Uterus (tissue), 2 donors: ENCODE measurements around the gene EFHD1.

Source experiments
- CTCF ChIP-seq, 4 experiments: fragments of 200-600 bp in 2 of 4; fragments of 450-650 bp in 2 of 4; sonication (generic) in 2 of 4; IDR thresholded peaks; one replicate each; pipeline ENCODE4 v1.5.1; 2016 to 2019; ENCODE audit warnings: antibody characterized with exemption in 4 of 4, mild to moderate bottlenecking in 2 of 4, moderate library complexity in 1 of 4
- POLR2A ChIP-seq, 2 donors: fragments of 450-650 bp; IDR thresholded peaks; one replicate each; pipeline ENCODE4 v1.6.1; 2016; ENCODE audit warnings: antibody characterized with exemption in 2 of 2, mild to moderate bottlenecking in 1 of 2, moderate library complexity in 1 of 2

- TF ChIP-seq CTCF (IDR thresholded peaks at IDR 0.05) (no peak), POLR2A (IDR thresholded peaks at IDR 0.05) (no peak)
Measured at GRCh38 chr2:232623768-232624765, 9.3 kb upstream of the EFHD1 start.
